HG03378 (cell line): ENCODE data around the gene YY1AP1.
"Not testable (repeated sequence)": the region's sequence is repeated elsewhere in the genome, so short reads cannot be mapped to it uniquely, and the experiment has no call there.

Experiments
- ATAC-seq: cut with Tn5 transposase; IDR thresholded peaks from one replicate; pipeline ENCODE4 v1.9.1; 2021; ENCODE audit warnings: mild to moderate bottlenecking, moderate library complexity; ENCODE audit not compliant: unreplicated experiment

YY1AP1 gene

DNA sequence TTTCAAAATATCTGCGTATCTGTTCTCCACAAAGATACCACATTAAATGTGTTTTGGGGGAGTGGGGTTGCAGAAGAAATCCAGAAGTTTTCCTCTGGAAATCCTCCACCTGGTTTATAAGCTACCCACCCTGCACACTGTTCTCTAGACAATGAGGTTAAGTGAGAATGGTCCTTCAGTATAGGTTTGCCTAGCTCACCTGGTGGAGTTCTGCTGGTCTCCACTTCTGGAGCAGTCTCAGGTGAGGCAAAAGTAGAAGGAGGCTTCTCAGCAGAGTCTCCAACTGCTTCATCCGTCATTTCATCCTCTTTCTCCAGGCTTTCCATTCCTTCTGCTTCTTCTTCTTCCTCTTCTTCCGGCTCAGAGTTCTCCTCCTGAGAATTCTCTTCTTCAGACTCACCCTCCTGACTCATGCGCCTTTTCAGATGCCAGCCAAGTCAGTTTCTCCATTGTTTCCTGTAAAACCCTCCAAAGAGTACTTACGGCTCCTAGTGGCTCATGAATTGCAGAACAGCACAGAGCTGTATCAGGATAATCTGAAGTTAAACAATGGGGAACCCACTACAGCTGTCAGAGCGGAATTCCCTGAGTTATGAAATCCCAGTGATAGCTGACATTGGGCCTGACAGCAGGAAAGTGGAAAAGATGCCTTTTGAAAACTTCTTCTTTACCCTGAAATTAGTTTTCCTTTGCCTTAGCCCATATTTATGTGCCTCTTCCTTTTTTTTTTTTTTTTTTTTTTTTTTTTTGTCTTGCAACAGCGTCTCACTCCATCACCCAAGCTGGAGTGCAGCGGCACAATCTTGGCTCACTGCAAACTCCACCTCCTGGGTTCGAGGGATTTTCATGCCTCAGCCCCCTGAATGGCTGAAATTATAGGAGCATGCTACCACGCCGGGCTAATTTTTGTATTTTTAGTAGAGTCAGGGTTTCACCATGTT is 40.1 kb downstream of the YY1AP1 start:
- ATAC-seq, result no peak

DNA sequence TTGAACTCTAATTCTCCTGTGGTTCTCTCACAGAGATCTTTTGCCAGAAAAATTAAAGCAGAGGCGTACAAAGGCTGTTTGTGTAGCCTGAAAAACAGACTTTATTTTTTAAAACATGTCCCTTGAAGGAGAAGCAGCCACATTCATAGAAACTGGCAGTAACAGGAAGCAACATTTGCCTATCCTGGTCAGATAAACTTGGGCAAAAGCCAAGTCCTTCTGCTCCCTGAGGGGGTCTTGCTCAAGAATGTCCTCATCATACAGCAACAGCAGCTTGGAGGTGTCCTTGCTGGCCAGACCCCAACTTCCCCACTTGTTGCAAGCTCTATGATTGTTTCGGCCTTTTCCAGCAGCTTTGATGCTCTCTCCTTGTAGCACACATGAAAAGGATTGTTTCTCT is 42.3 kb downstream of the YY1AP1 start:
- no peak for ATAC-seq

DNA sequence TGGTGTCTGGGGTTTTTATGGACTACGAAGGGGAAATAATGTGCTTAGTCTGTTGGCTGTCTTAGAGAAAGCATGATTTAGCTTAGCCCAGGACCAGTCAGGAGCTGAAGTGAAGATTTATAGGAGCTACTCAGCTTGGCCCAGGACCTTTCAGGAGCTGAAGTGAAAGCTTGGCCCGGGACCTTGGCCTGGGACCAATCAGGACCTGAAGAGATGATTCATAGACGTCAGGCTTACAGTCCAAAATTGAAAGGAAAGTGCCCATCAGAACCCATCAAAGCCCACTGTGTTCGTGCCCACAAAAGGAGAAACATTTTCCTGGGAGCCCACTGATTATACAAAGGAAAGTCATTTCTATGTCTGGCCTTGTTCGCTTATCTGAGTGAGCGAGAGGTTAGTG is 42.9 kb downstream of the YY1AP1 start:
- ATAC-seq, result no peak

DNA sequence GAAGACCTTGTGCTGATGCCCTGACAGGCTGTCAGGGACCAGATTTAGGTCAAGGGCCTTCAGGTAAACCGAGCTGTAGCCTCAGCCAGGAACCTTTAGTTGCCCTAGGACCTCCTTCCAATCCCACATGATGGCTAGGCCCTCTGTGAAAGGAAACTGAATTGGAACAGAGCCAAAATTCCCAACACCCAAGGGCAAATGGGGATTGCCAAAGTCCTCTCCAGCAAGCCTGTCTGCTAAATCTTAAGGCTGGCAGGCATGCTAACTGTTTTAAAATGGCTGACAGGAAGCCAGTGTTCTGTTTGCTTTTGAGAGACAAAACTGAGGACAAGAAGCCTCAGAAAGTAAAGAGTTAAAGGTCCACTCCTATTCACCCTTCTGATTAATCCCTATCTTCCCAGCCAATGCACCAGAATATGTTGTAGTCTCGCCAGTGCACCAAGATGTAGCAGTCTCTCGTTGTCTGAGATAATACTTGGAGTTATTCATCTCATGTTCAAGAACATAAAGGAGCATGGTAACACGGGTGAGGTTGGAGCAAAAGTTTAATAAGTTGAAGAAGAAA is 43.5 kb downstream of the YY1AP1 start:
- no peak for ATAC-seq

DNA sequence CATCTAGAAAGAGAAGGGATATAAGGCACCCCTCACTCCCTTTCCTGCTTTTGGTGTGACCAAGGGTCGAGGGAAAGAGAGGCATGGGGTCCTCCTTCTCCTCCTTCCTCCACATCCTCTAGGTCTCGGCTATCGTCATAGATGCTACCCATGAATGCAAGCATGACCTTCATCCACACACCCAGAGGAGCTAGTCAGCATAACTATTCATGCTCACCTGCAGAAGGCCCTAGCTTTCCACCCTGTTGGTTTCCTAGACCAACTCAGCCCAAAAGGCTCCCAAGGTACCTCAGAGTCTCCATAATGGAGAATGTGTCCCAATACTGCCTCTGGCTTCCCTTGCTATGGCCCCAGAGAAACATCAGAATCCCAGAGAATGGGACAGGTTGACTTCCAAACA is 45.3 kb downstream of the YY1AP1 start:
- ATAC-seq, result no peak

DNA sequence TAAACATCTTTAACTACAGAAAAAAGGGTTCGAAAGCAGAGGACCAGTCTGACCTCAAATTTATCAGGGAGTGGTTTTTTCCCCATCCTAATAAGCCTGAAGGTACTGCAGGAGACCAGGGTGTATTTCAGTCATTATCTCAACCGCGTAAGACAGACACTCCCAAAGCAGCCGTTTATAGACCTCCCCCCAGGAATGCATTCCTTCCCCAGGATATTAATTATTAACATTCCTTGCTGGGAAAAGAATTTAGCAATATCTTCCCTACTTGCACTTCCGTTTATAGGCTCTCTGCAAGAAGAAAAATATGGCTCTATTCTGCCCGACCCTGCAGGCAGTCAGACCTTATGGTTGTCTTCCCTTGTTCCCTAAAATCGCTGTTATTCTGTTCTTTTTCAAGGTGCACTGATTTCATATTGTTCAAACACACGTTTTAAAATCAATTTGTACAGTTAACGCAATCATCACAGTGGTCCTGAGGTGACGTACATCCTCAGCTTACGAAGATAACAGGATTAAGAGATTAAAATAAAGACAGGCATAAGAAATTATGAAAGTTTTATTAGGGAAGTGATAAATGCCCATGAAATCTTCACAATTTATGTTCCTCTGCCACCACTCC is 45.9 kb downstream of the YY1AP1 start:
- ATAC-seq, result not testable (repeated sequence)

DNA sequence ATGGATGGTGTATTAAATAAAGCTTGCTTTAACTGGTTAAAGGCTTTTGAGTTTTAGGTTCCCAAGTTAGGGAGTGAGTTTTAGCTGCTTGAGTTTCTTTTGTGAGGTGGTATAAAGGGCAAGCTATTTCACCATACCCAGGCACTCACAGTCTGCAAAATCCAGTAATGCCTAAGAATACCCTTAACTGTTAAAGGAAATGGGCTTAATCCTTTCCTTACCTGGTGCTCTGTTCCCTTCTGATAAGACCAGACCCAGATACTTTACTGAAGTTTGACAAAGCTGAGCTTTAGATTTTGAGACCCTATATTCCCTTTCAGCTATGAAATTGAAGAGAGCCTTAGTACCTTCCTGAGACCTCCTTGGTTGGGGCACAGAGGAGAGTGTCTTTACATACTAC is 48.2 kb downstream of the YY1AP1 start:
- no peak for ATAC-seq

DNA sequence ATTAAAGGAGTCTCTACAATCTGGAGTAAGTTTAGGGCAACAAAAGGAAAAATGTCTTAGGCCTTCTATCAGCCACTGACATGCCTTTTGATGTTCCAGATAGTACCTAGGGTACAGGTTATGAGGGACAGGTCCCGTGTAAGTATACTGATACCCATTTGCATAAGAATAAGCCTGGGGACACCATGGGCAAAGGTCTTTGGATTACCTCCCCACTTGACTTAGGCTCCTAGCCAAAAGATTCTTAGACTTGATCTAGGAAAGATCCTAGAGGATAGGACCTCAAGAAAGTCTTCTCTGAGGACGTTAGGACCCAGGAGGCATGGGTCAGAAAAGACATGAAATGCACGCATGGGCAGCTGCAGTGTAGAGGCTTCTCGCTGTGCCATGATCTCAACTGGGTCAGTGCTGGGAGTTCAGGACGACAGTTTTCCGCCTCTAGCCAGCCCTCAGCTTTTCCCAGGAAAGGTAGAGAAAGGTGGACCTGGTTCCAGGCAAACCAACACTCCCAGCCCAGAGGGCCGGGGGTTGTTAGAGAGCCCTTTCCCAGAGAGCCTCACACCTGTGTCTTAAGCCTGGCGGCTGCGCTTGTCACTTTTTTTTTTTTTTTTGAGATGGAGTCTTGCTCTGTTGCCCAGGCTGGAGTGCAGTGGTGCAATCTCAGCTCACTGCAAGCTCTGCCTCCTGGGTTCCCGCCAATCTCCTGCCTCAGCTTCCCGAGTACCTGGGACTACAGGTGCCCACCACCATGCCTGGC is 52.0 kb downstream of the YY1AP1 start:
- no peak for ATAC-seq

DNA sequence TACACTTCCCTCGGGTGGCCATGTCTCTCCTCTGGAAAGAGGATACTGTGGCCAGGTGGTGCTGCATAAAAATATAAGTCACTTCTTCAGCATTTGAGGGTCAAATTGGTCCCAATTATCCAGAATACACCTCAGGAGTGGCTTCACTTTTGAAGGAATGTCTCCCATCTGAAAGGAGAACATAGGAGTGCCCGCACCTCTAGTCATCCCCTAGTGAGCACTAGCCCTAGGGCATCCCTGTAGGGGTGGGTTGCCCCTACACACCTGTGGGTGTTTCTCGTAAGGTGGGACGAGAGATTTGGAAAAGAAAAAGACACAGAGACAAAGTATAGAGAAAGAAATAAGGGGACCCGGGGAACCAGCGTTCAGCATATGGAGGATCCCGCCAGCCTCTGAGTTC is 62.1 kb downstream of the YY1AP1 start:
- ATAC-seq, result not testable (repeated sequence)

DNA sequence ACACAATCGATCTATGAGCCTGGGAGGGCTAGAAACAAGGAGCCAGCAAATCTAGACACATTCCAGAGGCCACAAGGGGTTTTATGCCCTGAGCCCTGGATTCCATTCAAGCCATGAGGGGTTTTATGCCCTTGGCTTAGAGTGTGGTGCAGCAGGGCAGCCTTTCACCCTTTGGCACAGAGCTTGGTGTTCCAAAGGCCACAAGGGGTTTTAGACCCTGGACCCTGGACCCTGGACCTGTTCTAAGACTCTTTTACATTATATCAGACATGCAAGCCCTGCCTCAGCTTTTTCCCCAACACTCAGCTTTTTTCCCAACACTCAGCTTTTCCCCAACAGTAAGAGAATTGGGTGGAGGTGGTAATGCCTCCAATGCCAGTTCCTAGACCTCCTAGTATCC is 65.2 kb downstream of the YY1AP1 start:
- no peak for ATAC-seq

DNA sequence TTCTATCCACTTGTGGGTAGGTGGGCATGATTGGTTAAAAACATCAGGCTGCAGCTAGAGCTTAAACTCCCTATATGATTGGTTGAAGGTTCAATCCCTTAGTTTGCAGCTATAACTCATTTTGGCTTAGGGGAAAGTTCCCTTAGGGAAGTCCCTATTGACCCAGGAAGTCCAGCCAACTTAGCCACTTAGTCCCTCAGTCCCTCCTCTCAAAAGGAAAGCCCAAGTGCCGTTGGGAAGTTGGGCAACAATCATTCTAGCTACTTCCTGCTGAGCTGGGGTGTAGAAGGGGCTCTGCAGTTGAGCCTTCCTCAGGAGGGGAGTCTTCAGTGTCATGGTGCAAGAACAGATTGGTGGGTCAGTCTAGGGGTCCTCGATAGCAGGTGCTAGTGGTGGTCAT is 66.4 kb downstream of the YY1AP1 start:
- ATAC-seq, result no peak

DNA sequence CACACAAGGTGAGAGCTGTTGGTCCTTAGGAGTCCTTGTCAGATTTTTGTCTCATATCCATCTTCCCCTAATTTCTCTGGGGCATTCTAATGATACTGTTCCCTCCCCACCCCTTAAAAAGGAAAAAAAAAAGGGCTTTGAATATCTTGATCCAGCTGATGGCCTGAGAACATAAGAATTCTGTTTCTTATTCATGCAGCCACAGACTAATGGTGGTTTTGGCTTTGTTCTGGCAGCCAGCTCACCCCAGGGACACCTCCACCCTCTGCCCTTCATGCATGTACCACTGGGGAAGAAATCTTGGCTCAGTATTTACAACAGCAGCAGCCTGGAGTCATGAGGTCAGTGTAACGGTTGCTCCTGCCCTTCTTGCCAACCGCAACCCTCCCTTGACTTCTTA is 75.3 kb downstream of the YY1AP1 start:
- ATAC-seq, result not testable (repeated sequence)

DNA sequence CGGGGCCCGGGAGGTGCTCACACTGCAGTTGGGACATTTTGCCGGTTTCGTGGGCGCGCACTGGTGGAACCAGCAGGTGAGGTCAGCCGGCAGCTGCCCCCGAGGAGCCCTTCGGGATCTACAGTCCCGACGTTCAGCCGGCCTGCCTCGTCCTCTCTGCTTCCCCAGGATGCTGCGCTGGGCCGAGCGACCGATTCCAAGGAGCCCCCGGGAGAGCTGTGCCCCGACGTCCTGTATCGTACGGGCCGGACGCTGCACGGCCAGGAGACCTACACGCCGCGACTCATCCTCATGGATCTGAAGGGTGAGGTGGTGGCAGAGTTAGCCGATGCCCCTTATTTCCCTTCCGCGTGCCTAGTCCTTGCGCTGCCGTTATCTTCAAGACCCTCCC is 78.3 kb downstream of the YY1AP1 start:
- not testable (repeated sequence) for ATAC-seq

DNA sequence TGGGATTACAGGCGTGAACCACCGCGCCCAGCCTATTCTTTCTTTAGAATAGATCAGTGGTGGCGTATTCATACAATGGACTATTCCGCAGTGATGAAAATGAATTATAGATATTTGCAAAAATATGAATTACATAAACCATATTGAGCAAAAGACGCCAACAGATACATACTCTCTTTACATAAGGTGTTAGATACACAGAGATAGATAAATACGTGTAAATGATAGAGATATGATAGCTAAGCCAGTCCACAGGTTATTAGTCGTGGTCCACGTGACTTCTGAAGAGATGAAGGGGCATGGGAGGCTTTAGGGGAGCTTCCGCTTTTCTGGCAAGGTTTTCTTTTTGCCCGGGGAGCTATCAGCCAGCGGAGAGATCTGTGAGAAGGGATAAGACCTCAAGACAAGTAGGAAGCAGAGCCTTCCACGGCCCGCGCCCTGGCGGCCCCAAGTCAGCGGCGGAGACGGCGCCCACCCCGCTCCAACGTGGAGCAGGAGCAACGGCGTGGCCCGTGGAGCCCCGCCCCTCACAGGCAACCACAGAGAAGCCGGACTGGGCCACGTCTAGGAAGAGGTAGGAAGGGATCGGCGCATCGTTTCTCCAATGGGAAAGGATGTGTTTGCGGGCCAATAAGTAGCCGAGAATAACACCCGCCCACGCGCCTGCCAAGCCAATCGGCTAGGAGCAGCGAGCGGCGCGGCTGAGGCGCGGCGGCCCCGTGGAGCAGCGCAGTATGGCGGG is 78.9 kb downstream of the YY1AP1 start, which contains the start of gene MSTO1:
TSS of gene MSTO1 (plus strand) at position 704 of the 742 bp plus-strand sequence. CDS start at position 735, 31 bp downstream.
- peak; percentile 81 for ATAC-seq
